DLD1 (cell line): ENCODE data around the gene AQP2.

Experiments used
- in situ Hi-C: cut with HindIII; loops from 2 replicates; pipeline ENCODE4 v1.10.0; 2017; ENCODE audit warnings: low sequenced_read_pairs

Gene AQP2

DNA sequence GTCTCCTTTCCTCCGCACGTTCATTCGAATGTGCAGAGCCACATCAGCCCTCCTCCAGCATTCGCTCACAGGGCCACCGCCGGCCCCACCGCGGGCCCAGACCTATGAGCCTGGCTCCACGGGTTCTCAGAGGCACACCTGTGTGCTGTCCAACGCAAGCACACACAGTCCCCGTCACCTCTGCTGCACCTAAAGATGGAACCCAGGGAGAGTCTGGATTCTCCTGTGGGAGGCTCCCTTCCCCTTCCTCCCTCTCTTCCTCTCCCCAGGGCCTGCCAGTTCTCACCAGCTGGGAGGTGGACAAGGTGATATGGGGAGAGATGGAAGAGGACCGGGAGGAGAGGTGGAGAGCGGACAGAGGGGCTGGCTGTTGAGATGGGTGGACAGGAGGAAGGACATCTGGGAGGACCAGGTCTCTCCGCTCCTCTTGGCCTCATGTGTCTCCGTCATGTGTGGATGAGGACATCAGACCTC lies 17.3 kb downstream of the AQP2 start:
- in situ Hi-C loops: no loop called here

DNA sequence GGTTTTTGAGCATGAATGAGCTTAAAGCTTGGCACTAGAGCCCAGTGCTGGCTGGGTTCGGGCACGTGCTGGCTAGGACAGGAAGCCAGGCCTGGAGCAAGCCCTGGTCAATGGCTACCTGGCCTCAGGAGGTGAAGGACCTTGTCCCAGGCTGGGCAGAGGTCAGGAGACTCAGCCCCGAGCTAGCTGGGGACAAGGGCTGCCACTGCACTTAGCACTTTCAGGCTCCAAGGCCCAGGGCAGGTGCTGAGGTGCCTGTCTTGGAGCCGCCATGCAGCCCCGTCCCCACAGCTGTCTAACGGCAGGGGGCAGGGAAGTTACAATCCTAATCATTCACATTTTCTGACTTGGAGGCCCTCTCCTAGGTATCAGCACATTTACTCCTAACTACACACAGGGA lies 17.9 kb downstream of the AQP2 start:
- in situ Hi-C loops: no loop called here

DNA sequence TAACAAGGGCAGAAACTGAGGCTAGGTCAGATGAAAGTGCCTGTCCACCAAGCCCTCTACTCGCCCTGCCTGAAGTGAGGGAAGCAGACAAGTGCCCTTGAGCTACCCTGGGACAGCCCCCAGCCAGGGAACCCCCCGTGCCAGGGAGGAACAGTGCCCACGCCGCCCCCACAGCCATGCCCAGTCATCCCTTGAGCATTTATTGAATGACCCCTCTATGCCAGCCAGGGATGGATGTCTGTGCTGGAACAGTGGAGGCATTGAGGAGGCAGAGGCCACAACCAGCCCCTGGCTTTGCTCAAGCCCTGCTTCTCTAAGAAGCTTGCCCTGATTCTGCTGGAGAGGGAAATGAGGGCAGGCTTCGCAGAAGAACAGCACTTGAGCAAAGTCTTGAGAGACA lies 18.5 kb downstream of the AQP2 start:
- in situ Hi-C loops: no loop called here

DNA sequence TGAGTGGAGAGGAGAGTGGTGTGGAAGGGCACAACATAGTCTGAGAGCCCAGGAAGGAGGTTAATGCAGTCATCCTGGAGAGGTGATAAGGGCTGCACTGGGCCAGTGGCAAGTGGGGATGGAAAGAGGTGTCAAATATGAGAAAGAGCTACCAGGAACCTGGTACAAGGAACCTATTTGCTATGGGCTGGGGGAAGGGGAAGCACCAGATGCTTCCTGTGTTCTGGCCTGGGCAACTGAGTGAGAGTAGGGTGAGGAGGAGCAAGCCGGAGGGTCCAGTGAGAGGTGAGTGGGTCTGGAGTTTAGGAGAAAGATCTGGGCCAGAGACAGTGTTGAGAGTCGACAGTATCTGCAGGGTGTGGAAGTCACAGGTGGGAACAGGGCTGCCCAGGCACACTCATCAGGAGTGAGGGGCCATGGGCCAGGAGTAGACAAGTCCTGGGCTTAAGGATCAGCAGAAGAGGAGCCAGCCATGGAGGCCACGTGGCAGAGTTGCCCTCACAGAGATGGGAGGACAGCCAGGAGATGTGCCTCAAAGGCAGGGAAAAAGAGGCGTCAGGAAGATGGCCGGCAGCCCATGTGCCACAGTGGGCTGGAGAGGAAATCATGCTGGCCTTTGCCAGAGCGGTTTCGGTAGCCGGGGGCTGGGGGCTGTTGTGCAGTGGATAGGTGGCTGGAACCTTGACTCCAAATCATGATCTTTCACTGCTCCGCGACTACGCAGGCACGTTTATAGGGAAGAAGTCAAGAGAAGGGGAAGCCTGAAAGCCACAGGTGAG lies 19.3 kb downstream of the AQP2 start:
- in situ Hi-C loops: no loop called here

DNA sequence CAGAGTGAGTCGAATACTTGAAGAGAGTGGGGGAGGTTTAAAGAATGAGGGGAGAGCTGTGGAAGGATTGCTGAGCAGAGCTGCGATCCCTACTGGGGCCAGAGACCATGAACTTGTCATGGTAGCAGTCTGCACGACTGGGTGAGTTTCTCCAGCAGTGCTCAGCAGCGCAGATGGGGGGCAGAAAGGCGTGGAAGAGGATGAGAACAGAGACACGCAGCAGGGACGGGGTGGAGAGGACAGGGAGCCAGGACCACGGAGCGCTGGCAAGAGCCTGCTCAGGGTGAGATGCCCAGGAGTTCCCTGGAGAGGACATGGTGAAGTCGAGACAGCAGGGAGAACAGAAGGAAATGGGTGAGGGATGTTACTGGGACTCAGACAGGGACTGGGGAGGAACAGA lies 20.1 kb downstream of the AQP2 start:
- in situ Hi-C loops: no loop called here

DNA sequence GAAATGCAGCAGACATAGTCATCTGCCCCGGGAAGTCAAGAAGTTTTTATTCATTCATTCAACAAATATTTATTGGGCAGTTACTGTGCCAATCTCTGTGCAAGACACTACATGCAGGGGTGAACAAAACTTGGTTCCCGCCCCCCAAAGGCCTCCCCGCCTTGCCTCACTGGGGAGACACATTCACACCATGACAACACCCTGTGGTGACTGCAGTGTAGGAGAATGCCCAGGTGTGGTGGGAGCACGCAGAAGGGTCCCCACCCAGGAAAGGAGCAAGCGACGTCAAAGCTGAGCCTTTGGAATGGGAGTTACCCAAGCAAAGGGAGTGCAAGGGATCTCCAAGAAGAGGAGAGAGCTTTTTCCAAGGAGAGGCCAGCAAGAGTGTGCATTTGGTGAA lies 20.6 kb downstream of the AQP2 start:
- in situ Hi-C loops: no loop called here

DNA sequence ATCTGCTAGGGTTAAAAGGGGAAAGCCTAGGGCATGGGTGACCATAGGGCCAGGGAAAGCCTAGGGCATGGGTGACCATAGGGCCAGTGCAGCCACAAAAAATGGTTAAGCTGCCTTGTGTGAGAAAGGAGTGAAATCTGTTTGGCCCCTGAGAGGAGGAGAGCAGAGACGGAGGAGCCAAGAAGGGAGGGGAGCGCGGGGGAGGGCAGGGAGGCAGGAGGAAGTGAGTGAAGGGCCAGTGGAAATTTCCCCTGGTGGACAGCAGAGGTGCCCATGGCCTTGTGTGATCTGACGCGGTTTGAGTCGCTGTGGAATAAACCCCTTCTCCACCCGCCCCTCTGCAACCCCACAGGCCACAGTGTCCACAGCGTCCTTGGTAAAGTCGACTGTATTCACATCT lies 21.6 kb downstream of the AQP2 start:
- in situ Hi-C loops: no loop called here

DNA sequence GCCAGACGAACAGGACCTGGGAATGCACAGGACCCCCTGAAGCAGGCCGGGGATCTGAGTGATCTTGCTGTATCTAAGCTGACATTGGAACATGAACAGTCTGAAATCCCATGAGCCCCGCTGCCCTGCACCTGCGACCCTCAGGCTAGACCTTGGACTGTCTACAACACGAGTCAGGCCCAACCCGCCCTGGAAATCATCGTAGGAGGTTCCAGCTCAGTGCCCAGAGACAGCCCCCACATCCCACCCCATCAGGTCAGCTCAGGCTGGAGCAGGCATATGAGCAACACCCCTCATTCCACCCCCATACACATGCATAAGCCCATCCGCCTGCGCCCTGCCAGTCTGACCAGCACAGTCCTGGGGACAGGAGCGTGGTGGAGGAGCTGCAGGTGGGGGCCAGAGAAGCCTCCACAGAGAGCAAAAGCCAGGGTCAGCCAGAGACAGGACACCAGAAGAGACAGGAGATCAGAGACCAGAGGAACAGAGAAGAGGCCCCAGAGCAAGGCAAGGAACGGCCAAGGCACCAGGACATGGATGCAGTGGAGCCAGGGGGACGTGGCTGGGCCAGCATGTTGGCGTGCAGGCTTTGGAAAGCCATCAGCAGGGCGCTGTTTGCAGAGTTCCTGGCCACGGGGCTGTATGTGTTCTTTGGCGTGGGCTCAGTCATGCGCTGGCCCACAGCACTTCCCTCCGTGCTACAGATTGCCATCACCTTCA lies 22.3 kb downstream of the AQP2 start, which contains the start of gene AQP6:
Gene AQP6, plus strand, starts transcription at position 307 of the 720 bp plus-strand sequence. Its CDS starts 227 bp downstream, at position 534.
- in situ Hi-C loops: no loop called here

DNA sequence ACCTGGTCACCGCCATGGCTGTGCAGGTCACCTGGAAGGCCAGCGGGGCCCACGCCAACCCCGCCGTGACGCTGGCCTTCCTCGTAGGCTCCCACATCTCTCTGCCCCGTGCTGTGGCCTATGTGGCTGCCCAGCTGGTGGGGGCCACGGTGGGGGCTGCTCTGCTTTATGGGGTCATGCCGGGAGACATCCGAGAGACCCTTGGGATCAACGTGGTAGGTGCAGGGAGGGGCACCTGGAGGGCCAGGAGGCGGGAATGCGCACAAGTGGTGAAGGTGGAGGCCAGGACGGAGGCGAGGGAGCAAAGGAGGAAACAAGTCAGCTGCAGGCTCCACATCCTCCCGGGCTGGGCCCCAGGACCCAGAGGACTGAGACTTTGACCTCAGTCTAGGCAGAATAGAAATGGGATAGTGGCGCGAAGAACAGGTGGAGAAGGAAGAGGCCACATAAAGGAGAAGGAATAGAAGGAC lies 22.9 kb downstream of the AQP2 start:
- in situ Hi-C loops: no loop called here

DNA sequence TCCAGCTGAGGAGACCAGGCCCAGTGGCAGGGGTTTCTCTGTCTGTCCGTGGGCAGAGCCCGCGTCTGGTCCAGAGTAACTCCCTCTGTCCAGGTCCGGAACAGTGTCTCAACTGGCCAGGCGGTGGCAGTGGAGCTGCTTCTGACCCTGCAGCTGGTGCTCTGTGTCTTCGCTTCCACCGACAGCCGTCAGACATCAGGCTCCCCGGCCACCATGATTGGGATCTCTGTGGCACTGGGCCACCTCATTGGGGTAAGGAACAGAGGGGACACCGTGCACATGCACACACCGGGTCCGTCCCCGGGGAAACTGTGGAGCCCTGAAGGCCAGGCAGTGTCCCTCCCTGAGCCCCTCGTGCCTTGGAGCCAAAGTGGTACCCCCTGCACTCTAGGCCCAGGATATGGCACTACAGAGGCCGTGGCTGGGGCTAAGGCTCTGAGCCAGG lies 23.7 kb downstream of the AQP2 start:
- in situ Hi-C loops: no loop called here

DNA sequence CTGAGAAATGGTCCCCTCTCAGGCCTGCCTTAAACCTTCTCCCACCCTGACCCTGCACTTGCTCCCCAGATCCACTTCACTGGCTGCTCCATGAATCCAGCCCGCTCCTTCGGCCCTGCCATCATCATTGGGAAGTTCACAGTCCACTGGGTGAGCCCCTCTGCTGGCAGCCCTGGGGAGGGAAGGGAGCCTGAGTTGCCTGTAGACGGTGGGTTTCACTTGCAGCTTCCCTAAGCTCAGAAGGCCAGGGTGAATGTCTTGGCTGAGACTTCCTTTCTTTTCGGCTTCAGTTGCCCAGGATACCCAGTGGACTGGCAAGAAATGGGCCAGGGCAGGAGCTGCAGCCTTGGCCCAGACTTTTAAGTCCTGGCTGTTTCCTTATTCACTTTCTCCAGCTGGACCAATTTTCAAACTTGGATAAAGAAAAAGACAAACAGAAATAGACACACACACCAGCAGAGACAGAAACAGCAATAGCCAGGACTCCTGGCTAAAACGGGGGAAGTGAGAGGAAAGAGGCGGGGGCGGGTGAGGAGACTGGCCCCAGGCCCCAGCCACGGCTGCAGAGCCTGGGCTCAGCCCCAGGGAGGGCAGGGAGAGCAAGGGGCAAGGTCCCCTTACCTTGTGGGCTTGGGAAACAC lies 24.3 kb downstream of the AQP2 start:
- in situ Hi-C loops: no loop called here

DNA sequence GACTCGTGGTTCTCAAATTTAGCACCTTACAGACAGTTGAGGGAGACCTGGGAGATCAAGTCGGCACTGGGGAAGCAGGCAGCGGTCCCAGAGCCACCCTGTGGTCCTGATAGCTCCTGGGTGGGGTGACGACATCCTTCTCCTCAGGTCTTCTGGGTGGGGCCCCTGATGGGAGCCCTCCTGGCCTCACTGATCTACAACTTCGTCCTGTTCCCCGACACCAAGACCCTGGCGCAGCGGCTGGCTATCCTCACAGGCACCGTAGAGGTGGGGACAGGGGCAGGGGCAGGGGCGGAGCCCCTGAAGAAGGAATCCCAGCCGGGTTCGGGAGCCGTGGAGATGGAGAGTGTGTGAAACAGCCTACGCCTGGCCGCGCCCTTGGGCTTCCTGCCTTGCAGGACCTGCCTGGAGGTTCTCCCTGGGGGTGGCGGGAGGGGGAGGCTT lies 24.8 kb downstream of the AQP2 start:
- in situ Hi-C loops: no loop called here

DNA sequence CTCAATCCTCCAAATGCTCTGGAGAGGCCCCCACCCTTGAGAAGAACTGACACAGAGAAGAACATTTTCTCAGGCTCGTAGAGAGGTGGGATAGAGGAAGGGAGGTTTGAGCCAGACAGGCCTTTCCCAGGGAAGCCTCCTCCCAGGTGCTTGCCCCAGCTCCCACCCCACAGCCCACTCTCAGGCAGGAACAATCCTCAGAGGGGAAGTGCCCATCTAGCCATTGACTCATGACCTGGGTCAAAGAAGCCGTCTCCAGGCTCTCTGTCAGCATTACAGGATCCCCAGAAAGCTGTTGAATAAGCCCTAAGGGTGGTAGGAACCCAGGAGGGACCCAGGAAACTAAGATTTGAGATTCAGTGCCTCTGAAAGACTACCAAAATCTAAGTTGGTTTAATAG lies 26.0 kb downstream of the AQP2 start:
- in situ Hi-C loops: no loop called here

DNA sequence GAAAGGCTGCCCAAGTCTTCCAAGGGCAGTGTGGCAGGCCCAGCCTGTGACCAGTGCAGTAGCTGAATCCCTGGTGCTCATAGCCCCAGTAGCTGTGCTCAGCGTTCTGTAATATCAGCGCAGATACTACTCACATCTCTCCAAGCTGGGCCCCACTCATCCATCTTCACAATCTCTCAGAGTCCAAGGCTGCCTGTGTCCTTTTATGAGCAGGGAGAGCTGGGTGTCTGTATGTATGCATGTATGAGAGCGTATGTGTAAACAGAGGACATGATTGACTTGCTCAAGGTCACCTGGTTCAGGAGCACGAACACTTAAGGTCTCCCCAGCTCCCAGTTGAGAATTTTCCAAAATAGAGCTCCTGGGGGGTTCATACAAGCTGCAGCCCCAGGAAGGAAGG lies 27.6 kb downstream of the AQP2 start:
- in situ Hi-C loops: no loop called here

DNA sequence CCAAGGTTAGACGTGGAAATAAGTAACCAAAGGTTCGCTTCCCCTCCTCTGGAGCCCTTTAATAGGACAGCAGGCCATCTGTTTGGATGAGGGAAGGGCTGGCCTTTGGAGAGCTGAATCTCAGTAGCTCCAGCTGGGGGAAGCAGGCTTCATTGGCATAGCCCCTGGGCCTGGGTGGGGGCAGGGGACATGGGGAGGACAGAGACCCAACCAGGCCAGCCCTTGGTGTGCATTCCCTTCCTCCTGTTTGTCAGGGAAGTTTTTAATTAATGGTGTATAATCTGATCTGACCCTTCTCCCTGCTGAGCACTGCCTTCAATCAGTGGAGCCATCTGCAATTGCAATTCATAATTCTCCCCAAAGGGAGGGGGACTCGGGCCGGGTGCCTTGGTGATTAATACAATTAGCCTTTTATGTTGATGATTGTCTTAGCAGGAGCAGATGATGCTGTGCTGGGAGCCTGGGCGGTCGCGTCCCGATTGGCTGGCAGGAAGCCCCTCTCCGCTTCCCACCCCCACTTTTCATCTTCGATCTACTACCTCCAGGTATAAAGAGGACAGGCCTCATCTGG lies 28.6 kb downstream of the AQP2 start:
- in situ Hi-C loops: no loop called here

DNA sequence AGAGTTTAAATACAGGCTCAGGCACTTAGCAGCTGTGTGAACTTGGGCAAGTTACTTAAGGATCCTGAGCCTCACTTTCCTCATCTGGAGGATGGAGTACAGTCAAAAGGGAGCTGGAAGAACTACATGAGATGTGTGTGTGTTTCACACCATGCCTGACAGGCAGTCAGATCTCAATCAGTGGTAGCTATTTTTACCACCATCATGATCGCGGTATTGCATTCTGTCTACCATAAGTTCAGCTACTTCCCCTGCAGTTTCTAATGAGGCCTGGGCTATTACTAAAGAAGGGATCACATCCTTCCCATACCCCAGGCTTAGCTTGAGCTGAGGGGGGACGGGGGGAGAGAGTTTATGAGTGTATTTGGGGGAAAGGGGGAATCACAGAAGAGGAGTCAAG lies 29.3 kb downstream of the AQP2 start:
- in situ Hi-C loops: no loop called here

DNA sequence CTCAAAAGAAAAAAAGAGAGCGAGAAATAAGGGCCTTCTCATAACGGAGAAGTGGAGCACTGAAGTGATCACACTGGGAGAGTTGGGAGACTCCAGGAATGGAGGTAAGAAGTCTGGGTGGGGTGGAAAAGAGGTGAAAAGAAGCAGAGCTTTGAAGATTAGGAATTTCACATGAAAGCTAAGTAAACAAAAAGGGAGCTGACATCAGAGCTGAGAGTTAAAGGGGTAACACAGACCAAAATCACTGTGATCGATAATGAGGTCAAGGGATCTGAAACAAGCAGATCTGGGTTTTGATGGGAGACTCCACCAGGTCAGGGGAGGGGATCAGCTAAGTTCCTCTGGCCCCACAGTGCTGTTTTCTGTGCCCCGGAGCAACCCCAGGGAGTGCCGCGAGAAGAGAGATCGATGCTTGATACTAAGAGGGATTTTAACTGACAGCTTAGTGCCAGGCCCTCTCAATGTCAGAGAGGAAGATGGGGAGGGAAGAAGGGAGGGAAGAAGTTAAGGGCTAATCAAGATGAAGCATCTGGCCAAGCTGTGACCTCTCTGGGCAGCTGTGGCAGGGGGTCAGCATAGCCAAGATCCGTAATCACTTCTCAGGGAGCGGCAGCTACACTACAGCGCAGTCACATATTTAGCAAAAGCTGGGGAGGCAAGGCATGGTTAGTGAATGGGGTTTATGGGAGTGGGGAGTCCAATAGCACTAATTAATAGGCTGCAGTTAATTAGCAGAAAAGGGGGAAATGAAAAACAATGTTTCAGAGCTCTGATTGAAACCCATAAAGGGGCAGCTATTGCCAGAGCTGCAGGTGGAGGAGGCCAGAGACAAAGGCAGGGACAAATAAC lies 30.2 kb downstream of the AQP2 start:
- in situ Hi-C loops: no loop called here

DNA sequence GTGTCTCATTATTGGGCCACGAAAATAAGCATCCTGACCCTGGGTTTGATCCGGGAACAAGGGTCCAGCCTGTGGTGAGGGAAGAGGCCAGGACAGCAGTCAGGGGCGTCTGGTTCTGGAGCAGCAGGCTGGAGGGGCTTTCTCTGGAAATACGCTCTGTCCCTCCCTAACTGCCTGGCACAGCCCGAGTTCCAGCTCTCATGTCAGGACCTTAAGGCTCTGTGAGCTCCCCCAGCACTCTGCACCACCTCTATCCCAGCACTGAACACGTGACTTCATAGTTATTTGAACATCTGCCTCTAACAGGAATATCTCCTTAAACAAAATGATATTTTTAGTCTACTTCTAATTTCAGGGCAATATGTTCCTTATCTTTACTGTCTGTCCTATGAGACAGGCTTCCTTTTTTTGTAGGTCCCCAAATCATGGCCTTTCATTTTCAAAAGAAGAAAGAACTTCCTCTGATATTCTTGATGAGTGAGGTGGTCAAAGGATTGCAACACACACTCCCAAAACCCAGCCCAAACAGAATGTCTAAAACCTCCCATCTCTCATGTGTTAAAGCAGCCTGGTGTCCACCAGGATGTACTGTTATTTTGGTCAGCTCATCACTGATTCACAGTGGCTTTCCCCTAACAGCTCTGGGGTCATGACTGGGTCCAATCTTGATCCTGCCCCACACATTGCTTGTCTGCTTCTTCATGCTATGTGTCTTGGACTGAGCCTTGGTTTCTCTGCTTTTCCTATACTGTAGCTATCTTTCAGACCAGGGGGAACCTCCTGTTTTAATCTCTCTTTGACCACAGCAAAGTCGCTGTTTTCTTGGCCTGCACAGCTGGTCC lies 31.9 kb downstream of the AQP2 start:
- in situ Hi-C loops: no loop called here

DNA sequence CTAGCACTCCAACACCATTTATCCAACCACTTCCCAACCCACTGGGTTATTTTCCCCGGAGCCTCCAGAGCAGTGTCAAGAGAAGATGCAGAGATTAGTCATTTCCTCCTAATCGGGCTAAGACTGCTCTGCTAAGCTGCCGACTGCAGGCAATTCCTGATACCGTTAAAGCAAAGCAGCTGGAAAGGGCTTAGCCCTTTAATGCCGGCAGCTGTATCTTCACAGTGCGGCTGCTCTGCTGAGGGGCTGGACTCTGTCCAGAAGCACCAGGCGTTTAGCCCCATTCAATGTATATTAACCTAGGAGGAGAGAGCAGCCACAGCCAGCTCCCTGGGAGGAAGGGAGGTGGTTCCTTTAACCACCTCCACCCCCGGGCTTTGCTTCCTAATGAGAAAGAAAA lies 33.4 kb downstream of the AQP2 start:
- in situ Hi-C loops: no loop called here
